GM11168 (cell line): ENCODE data around the gene AMH.
"Not testable (repeated sequence)": the region's sequence is repeated elsewhere in the genome, so short reads cannot be mapped to it uniquely, and the experiment has no call there.

Experiments
- in situ Hi-C: fragments of 300-500 bp; cut with MboI; formaldehyde crosslinking; loops from one replicate; pipeline ENCODE4 v1.12.0; 2022; ENCODE audit warnings: low sequenced_read_pairs; ENCODE audit not compliant: unreplicated experiment

AMH gene

DNA sequence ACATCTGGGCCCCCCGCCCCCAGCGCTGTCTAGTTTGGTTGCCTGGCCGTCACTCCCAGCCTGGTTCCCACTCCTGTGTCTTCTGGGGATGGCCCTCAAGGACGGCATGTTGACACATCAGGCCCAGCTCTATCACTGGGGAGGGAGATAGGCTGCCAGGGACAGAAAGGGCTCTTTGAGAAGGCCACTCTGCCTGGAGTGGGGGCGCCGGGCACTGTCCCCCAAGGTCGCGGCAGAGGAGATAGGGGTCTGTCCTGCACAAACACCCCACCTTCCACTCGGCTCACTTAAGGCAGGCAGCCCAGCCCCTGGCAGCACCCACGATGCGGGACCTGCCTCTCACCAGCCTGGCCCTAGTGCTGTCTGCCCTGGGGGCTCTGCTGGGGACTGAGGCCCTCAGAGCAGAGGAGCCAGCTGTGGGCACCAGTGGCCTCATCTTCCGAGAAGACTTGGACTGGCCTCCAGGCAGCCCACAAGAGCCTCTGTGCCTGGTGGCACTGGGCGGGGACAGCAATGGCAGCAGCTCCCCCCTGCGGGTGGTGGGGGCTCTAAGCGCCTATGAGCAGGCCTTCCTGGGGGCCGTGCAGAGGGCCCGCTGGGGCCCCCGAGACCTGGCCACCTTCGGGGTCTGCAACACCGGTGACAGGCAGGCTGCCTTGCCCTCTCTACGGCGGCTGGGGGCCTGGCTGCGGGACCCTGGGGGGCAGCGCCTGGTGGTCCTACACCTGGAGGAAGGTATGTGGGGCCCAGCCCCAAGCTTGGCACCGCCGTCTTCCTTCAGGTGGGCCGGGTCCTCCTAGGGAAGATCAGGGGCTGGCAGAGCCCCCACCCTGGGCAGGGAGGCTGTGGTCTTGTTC is at the start of gene AMH:
Gene AMH (plus strand): TSS at position 314 of the 857 bp plus-strand sequence. CDS start 10 bp downstream, at position 324.
- in situ Hi-C loops = no loop called here

GRCh38 chr19:2199861-2200623 is 49.1 kb upstream of the AMH start:
- in situ Hi-C loops = no loop called here

DNA sequence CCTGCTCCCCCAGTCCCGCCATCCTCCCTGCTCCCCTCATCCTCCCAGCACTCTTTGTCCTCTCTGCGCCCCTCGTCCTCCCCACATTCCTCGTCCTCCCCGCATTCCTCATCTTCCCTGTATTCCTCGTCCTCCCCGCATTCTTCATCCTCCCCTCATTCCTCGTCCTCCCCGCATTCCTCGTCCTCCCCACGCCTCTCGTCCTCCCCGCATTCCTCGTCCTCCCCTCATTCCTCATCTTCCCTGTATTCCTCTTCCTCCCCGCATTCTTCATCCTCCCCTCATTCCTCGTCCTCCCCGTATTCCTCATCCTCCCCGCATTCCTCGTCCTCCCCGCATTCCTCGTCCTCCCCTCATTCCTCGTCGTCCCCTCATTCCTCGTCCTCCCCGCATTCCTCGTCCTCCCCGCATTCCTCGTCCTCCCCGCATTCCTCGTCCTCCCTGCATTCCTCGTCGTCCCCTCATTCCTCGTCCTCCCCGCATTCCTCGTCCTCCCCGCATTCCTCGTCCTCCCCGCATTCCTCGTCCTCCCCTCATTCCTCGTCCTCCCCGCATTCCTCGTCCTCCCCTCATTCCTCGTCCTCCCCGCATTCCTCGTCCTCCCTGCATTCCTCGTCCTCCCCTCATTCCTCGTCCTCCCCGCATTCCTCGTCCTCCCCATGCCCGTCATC is 48.4 kb upstream of the AMH start:
- in situ Hi-C loops = not testable (repeated sequence)

DNA sequence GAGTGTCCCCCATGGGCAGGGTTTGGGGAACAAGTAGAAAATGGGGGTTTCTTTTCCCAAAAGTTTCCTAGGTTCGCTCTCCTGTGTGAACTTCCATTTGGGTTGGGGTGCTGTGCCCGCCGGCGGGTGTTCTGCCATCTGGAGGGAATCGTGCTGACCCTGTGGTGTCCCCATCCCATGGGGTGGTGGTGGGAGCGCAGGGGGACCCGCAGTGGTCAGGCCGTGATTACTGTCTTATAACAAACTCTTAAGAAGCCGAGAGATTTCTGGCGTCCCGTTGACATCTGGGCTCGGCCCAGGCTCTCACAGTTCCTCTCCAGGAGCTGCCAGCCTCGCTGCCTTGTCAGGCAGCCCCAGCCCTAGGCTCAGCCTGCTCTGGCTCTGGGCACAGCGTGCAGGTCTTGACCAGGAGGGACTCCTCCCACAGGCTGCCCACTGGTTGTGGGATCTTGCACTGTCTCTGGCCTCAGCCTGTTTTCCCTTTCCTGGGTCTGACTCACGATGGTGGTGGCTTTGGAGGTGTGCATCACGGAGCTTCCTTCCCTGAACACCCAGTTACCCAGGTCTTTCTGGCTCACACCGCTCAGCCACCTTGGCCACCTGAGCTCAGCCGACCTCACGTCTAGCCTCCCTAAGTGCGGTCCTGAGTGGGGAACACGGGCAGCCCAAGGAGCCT is 47.5 kb upstream of the AMH start:
- in situ Hi-C loops = no loop called here

GRCh38 chr19:2202366-2202765 is 46.8 kb upstream of the AMH start:
- in situ Hi-C loops = no loop called here

GRCh38 chr19:2207008-2207407 is 42.1 kb upstream of the AMH start:
- in situ Hi-C loops = no loop called here

- in situ Hi-C loops = no loop called here
These were observed 40.9 kb upstream of the AMH start for GRCh38 chr19:2207991-2208860.

- in situ Hi-C loops = no loop called here
These were observed 40.1 kb upstream of the AMH start for GRCh38 chr19:2208975-2209374.

- in situ Hi-C loops = no loop called here
These were observed 39.7 kb upstream of the AMH start for GRCh38 chr19:2209408-2209807.

- in situ Hi-C loops = no loop called here
These were observed 38.9 kb upstream of the AMH start for GRCh38 chr19:2210206-2210605.

GRCh38 chr19:2210987-2211740 is 38.0 kb upstream of the AMH start:
- in situ Hi-C loops = no loop called here

DNA sequence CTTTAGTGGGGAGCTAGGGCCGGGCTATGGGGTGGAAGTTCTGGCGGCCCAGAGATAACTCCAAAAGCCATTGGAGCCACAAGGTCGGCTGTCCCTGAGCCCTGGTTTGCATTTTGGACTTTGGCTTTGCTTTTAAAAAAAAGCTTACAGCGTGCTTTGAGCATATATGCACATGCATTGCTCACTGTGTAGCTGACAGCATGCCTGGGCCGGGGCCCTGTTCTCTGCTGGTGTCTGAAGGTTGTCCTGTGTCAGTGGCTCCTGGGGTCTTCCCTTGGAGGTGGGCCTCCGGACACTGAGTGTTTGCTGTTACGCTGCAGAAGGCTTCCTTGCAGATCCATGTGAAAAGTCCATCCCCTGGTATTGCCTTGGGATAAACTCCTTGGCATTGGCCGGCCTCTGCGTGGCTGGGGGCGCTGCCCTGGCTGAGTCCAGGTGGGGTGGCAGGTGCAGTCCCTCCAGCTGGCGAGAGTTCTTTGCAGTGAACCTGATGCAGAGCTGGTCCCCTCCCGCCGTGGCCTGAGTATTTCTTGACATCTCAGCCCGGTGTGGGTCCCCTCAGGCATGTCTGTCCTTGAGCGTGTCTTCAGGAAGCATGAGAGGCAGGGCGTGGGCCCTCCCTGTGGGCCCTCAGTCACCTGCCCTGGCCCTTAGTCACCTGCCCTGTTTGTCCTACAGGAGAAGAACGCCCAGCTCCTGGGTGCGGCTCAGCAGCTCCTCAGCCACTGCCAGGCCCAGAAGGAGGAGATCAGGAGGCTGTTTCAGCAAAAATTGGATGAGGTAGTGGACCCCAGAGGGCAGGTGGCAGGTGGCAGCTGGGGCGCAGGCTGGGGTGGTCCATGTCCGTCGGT is 36.0 kb upstream of the AMH start:
- in situ Hi-C loops = no loop called here

DNA sequence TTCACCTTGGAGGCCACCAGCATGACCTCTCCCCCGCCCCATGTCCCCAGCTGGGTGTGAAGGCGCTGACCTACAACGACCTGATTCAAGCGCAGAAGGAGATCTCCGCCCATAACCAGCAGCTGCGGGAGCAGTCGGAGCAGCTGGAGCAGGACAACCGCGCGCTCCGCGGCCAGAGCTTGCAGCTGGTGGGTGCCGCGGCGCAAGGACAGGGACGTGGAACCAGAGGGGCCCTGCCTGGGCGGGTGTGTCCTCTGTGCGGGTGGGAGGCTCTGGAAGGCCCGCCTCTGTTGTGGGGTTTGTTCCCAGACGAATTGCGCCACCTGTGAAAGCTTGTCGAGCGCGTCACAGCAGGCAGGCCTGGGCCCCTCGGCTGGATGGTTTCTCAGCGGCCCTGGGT is 35.3 kb upstream of the AMH start:
- in situ Hi-C loops = no loop called here

DNA sequence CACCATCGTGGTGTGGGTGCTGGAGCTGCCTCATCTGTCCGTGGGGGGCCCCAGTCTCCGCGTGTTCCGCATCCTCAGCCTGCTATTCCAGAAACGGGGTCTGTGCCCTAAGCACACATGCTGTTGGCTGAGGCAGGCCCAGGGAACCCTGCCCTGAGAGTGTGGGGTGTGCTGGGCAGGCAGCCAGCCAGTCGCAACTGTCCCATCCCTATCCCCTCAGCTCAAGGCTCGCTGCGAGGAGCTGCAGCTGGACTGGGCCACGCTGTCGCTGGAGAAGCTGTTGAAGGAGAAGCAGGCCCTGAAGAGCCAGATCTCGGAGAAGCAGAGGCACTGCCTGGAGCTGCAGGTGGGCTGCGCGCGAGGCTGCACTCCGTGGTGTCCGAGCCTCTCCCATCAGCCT is 34.9 kb upstream of the AMH start:
- in situ Hi-C loops = no loop called here

DNA sequence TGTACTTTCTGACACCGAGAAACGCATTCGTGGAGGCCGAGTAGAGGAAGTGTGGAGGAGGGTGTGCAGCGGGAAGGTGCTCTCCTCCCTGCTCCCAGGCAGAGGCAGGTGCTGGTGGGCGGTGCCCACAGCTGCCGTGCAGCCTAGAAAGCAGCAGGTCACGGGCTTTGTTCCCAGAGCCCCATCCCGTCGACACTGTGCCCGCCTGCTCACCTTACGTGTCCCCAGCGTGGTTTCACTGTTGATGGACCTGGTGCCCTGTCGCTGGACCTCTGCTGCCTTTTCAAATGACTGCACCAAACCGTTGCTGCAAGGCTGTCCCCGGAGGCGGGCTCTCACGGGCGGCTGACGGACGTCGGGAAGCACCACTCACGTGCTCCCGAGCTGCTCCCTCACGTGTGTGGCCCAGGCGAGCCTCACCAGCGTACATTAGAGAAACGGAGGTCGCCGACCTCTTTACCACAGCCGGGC is 33.8 kb upstream of the AMH start:
- in situ Hi-C loops = no loop called here

- in situ Hi-C loops = no loop called here
These were observed 32.5 kb upstream of the AMH start for GRCh38 chr19:2216361-2217225.

- in situ Hi-C loops = no loop called here
These were observed 31.5 kb upstream of the AMH start for GRCh38 chr19:2217591-2217990.
